HCT116 (cell line): Measurements from ENCODE around the gene TFDP3.

Experiments
- CTCF ChIP-seq, 3 experiments: fragments of 200-600 bp in 1 of 3; sonication (generic) in 1 of 3; IDR thresholded peaks in 2 of 3; conservative IDR thresholded peaks in 1 of 3; 2 replicates each; pipeline ENCODE4 v1.5.1; 2012 to 2017; ENCODE audit warnings: low read depth in 2 of 3, low read length in 2 of 3, antibody characterized with exemption in 1 of 3, borderline replicate concordance in 1 of 3, control low read depth in 1 of 3, mild to moderate bottlenecking in 1 of 3, mixed read lengths in 1 of 3, mixed run types in 1 of 3, moderate library complexity in 1 of 3; ENCODE audit not compliant: insufficient read depth in 1 of 3
- EZH2 ChIP-seq: fragments of 200-600 bp; sonication (generic); IDR thresholded peaks from 2 replicates; pipeline ENCODE4 v1.6.1; 2017; ENCODE audit warnings: antibody characterized with exemption, mixed run types
- EZH2phosphoT487 ChIP-seq: fragments of 200-600 bp; IDR thresholded peaks from 2 replicates; pipeline ENCODE4 v1.6.1; 2018; ENCODE audit warnings: antibody characterized with exemption, borderline replicate concordance
- POLR2AphosphoS5 ChIP-seq: IDR thresholded peaks from 2 replicates; pipeline ENCODE4 v1.6.1; 2011; ENCODE audit warnings: mild to moderate bottlenecking, low read depth, low read length, moderate library complexity

- TF ChIP-seq POLR2AphosphoS5 = no peak
- no peak for TF ChIP-seq EZH2phosphoT487
- TF ChIP-seq CTCF (IDR thresholded peaks at IDR 0.05 in 2 of 3, conservative IDR thresholded peaks at IDR 0.05 in 1 of 3; ENCODE audit: borderline replicate concordance in 1 of 3, insufficient read depth in 1 of 3, low read depth in 2 of 3, low read length in 2 of 3) = no peak
- no peak for TF ChIP-seq EZH2
Observed at GRCh38 chrX:133229361-133229760, 11.2 kb upstream of the TFDP3 start.
